VCaP (cell line): ENCODE data around the gene DCTPP1.
A peak's percentile ranks its signal among the peaks of the same experiment; 100 is the strongest.

Experiments used
- H3K27ac ChIP-seq: fragments of 450-650 bp; 2 replicates; pipeline ENCODE4 v1.5.1; 2017
- TF ChIP-seq, protein P1 (sequence below): fragments of 450-650 bp; conservative IDR thresholded peaks from 2 replicates; pipeline ENCODE4 v1.5.1; 2017; ENCODE audit warnings: mild to moderate bottlenecking, moderate library complexity

DCTPP1 gene

DNA sequence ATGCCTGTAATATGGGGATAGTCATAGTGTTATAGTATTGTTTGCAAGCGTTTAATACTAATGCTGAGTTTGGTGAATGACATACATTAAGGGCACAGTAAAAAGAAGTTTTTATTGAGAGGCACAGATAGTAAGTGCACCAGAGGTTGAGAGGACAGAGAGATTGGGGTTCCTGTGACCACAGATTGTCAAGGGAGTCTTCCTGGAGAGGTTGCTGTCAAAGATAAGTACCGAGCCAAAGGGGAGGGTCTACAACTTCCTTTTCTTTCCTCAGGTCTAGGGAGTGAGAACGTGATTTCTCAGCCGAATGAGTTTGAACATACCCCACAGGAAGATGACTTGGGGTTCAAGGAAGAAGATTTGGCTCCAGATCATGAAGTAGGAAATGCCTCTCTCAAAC is 32.8 kb downstream of the DCTPP1 start:
- TF ChIP-seq, protein P1, sequence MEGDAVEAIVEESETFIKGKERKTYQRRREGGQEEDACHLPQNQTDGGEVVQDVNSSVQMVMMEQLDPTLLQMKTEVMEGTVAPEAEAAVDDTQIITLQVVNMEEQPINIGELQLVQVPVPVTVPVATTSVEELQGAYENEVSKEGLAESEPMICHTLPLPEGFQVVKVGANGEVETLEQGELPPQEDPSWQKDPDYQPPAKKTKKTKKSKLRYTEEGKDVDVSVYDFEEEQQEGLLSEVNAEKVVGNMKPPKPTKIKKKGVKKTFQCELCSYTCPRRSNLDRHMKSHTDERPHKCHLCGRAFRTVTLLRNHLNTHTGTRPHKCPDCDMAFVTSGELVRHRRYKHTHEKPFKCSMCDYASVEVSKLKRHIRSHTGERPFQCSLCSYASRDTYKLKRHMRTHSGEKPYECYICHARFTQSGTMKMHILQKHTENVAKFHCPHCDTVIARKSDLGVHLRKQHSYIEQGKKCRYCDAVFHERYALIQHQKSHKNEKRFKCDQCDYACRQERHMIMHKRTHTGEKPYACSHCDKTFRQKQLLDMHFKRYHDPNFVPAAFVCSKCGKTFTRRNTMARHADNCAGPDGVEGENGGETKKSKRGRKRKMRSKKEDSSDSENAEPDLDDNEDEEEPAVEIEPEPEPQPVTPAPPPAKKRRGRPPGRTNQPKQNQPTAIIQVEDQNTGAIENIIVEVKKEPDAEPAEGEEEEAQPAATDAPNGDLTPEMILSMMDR: no peak
- H3K27ac ChIP-seq: peak overlapping the region; percentile 77

DNA sequence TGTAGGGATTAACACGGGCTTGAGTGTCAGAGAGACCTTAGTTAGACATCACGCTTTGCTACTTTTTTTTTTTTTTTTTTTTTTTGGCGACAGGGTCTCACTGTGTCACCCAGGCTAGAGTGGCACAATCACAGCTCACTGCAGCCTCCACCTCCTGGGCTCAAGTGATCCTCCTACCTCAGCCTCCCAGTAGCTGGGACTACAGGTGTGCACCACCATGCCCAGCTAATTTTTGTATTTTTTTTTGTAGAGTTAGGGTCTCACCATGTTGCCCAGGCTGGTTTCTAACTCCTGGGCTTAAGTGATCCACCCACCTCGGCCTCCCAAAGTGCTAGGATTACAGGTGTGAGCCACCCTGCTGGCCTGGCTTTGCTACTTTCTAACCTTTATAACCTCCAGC is 33.2 kb downstream of the DCTPP1 start:
- H3K27ac ChIP-seq: peak overlapping the region; percentile 77

DNA sequence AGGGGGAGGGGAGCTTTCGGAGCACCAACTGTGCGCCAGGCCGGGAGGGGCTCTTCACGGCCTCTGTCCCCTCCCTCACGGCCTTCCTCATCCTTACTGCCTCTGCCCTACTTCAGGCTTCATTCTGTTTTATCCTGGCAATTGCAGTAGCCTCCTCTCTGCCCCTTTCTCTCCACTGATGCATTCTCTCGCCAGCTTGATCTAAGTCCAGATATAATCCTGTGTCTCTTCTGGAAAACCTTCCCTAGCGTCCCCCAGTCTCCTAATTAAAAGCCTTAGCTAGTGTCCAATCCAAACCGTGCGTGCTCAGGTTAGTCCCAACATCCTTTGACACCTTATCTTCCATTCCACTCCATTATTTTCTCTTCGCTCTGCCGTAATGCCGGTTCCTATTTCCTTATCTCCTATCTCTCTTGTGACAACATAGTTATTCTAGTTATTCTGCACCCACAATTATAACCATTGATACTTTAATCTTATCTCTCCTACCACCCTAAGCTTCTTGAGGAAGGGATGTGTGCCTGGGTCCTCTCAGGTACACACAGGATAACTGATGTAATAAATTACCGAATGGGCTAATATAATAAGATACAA is 33.7 kb downstream of the DCTPP1 start:
- peak overlapping the region; percentile 77 for H3K27ac ChIP-seq
- TF ChIP-seq, protein P1: no peak

DNA sequence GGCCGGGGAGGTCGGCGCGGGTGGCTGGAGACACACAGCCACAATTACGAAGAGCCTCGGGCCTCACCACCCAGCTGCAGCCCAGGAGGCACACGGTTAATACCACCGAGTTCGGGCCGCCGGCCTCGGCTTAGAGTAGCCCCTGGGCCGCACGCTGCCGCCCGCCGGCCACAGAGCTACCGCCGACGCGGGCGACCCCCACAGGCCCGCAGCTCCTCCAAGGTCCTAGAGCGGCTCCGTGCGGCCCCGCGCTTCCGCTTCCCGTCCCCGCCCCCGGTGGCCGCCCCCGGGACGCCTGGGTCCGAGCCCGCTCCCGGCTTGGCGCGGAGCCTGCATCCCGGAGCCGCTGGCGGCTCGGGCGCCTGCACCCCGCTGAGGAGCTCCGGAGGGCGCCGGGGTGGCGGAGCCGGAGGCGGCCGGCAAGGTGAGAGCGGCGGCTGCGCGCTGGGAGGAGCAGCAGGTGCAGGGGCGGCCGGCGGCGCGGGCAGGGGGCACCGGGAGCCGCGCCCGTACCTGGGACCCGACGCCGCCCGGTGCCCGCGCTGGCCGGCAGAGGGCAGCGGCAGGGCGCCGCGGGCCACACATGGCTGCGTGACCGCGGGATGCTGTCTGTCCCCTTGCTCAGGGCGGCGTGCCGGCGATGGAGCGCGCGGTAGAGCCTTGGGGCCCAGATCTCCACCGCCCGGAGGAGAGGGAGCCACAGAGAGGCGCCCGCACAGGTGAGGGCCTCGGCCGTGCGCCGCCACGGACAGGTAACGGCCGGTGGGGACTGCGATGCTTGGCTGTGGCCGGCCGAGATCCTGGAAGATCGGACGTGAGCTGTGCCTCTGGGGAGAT is 34.5 kb downstream of the DCTPP1 start, which contains the start of gene ZNF48:
Gene ZNF48 (plus strand): TSS at position 266 of the 837 bp plus-strand sequence. CDS start 375 bp downstream, at position 641.
- peak within 1 kb of the TSS; percentile 77 for H3K27ac ChIP-seq
- TF ChIP-seq, protein P1: peak; percentile 70

DNA sequence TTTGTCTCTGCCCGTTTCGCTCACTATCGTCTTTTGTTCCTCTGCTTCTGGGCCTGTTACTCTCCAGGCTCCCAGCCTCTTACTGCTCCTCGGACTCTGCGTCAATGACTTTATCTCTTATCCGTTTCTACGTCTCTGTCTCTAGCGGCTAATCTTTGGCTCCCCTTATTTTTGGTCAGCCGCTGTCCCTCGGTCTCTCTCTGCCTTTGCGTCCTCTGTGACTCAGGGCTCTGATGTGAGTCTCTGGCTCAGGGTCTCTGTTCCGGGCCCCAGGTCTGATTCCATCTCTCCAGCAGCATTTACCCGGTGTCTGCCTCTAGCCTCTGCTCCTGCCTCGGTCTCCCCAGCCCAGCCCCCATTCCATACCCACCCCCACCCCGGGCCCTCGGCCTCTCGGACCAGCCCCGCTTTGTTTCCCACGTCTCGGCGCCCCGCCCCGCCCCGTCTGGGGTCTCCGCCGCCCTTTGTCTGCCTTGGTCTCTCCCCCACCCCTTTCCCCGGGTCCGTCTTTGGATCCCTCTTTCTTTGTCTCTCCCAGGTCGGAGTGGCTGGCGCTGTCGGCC is 35.2 kb downstream of the DCTPP1 start:
- peak overlapping the region; percentile 77 for H3K27ac ChIP-seq

DNA sequence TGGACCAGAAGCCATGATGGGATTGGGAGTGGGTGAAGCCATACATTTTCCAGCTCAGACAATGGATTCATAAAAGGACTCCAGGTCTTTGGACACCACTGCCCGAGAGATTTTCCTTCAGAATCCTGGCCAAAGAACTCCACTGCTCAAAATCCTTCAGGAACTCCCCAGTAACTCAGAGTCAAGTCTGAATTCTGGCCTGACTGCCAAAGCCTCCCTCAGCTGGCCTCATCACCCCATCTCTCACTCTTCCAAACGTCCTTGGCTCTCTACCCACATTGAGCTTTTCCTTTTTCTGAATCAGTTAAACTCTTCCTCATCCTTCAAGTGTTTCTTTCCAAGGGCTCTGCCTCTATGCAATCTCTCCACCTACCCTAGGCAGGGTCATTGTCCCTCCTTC is 46.3 kb downstream of the DCTPP1 start:
- TF ChIP-seq, protein P1: no peak
- no peak overlapping the region for H3K27ac ChIP-seq

More for the DNA sequence above, 35.2 kb downstream of the DCTPP1 start:
- TF ChIP-seq, protein P1: no peak

DNA sequence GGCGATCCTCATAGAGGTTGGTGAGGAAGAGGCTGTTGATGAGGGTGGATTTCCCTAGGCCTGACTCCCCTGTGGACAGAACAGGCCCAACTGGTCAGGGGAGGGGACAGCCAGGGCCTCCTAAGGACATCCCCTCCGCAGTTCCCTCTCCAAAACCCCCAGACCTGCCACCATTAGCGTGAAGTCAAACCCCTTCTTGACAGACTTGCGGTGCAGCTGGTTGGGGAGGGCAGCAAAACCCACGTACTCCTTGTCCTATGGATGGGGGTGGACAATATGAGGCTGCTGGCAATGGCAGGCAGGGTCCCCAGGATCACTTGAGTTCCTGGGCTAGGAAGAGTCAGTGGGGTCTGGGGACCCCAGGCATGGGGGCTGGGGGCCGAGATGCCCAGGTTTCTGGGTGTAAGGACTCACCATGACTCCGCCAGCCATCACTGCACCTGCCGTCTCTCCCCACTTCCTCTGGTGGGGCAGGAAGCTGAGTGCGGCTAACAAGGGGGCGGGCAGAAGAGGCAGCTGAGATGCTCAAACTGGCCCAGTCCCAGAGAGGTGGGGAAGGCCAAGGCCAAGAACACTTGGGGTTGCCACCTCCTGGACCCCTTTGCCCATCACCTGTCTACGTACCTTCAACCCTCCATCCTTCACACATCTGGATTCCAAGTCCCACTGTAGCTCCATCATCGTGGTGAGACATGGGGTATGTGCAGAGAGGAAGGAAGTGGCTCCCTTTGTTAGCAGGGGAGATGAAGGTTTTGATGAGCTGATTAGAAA is 47.5 kb downstream of the DCTPP1 start, which contains the start of gene SEPTIN1:
Gene SEPTIN1 (minus strand): TSS at position 451 of the 771 bp plus-strand sequence. CDS start 19 bp downstream, at position 432.
- H3K27ac ChIP-seq: no peak within 1 kb of the TSS
- TF ChIP-seq, protein P1: no peak
